Neural cell (in vitro differentiated cells): ENCODE data around the gene COPZ1. TPM values are rescaled to one million over a fixed set of nuclear protein-coding genes. Genes with fewer than 3 reads are reported as not detected.

ENCODE experiments used
- H2AFZ ChIP-seq: fragments of 200-600, 300-800 bp; sonication (generic), shearing (Covaris generic); 2 replicates; pipeline ENCODE4 v1.6.0; 2014; ENCODE audit warnings: low read depth, mild to moderate bottlenecking, antibody characterized with exemption, low read length, moderate library complexity
- H3F3A ChIP-seq: fragments of 200-600 bp; shearing (Covaris generic); 2 replicates; pipeline ENCODE4 v1.6.1; 2016; ENCODE audit warnings: mild to moderate bottlenecking, moderate library complexity, mixed read lengths, antibody characterized with exemption, low read length; ENCODE audit not compliant: insufficient read depth, poor library complexity, severe bottlenecking
- H3K27ac ChIP-seq: fragments of 200-600, 300-800 bp; sonication (generic), shearing (Covaris generic); 2 replicates; pipeline ENCODE4 v1.5.1; 2014; ENCODE audit warnings: mild to moderate bottlenecking, low read length, moderate library complexity
- H3K27me3 ChIP-seq: fragments of 300-800, 200-600 bp; sonication (generic), shearing (Covaris generic); 2 replicates; pipeline ENCODE4 v1.6.0; 2014; ENCODE audit warnings: mild to moderate bottlenecking, low read depth, low read length, moderate library complexity; ENCODE audit not compliant: insufficient read depth
- H3K36me3 ChIP-seq: fragments of 300-800, 200-600 bp; sonication (generic), shearing (Covaris generic); 2 replicates; pipeline ENCODE4 v1.5.1; 2014; ENCODE audit warnings: mild to moderate bottlenecking, antibody characterized with exemption, low read length, moderate library complexity; ENCODE audit not compliant: insufficient read depth
- H3K4me2 ChIP-seq: fragments of 300-800, 200-600 bp; sonication (generic), shearing (Covaris generic); 2 replicates; pipeline ENCODE4 v1.6.0; 2014; ENCODE audit warnings: mild to moderate bottlenecking, low read length
- H3K4me3 ChIP-seq: fragments of 300-800, 200-600 bp; sonication (generic), shearing (Covaris generic); 2 replicates; pipeline ENCODE4 v1.5.1; 2014; ENCODE audit warnings: mild to moderate bottlenecking, low read length, moderate library complexity
- H3K79me2 ChIP-seq: fragments of 200-600 bp; shearing (Covaris generic); replicated peaks from 2 replicates; pipeline ENCODE4 v1.6.0; 2014; ENCODE audit warnings: mild to moderate bottlenecking, low read length, moderate library complexity; ENCODE audit not compliant: insufficient read depth
- H3K9ac ChIP-seq: fragments of 300-800, 200-600 bp; sonication (generic), shearing (Covaris generic); 2 replicates; pipeline ENCODE4 v1.6.1; 2016; ENCODE audit warnings: mild to moderate bottlenecking, low read length, mixed read lengths
- H3K9me2 ChIP-seq: fragments of 200-600 bp; shearing (Covaris generic); 2 replicates; pipeline ENCODE4 v1.6.1; 2016; ENCODE audit warnings: mild to moderate bottlenecking, low read length, mixed read lengths; ENCODE audit not compliant: insufficient read depth
- H3K9me3 ChIP-seq: fragments of 200-600, 300-800 bp; sonication (generic), shearing (Covaris generic); 2 replicates; pipeline ENCODE4 v1.6.1; 2016; ENCODE audit warnings: mild to moderate bottlenecking, mixed run types, low read length, moderate library complexity, mixed read lengths
- H4K20me1 ChIP-seq: fragments of 200-600 bp; shearing (Covaris generic); 2 replicates; pipeline ENCODE4 v1.6.1; 2016; ENCODE audit warnings: mild to moderate bottlenecking, mixed run types; ENCODE audit not compliant: insufficient read depth
- EP300 ChIP-seq: fragments of 450-650 bp; conservative IDR thresholded peaks from 2 replicates; pipeline ENCODE4 v1.6.1; 2014; ENCODE audit warnings: antibody characterized with exemption, mild to moderate bottlenecking, moderate library complexity; ENCODE audit not compliant: poor library complexity, severe bottlenecking
- EZH2 ChIP-seq: fragments of 200-600, 300-800 bp; shearing (Covaris generic), sonication (generic); IDR thresholded peaks from 2 replicates; pipeline ENCODE4 v1.6.1; 2014; ENCODE audit warnings: antibody characterized with exemption, low read length, borderline replicate concordance, mild to moderate bottlenecking; ENCODE audit not compliant: insufficient read depth, poor library complexity, severe bottlenecking
- MXI1 ChIP-seq: fragments of 450-650 bp; conservative IDR thresholded peaks from 2 replicates; pipeline ENCODE4 v1.6.1; 2014; ENCODE audit warnings: antibody characterized with exemption, mild to moderate bottlenecking; ENCODE audit not compliant: poor library complexity, severe bottlenecking
- POLR2AphosphoS5 ChIP-seq: IDR thresholded peaks from 2 replicates; pipeline ENCODE4 v1.6.1; 2012
- RAD21 ChIP-seq: fragments of 450-650 bp; conservative IDR thresholded peaks from 2 replicates; pipeline ENCODE4 v1.6.1; 2014; ENCODE audit warnings: antibody characterized with exemption, mild to moderate bottlenecking, moderate library complexity
- REST ChIP-seq: IDR thresholded peaks from 2 replicates; pipeline ENCODE4 v1.6.1; 2012; ENCODE audit warnings: borderline replicate concordance
- SMC3 ChIP-seq: fragments of 450-650 bp; conservative IDR thresholded peaks from 2 replicates; pipeline ENCODE4 v1.6.1; 2014; ENCODE audit warnings: antibody characterized with exemption, mild to moderate bottlenecking, moderate library complexity; ENCODE audit not compliant: poor library complexity
- TAF1 ChIP-seq: IDR thresholded peaks from 2 replicates; pipeline ENCODE4 v1.6.1; 2012; ENCODE audit warnings: low read depth
- polyA plus RNA-seq: library from polyadenylated mRNA; depleted of rRNA; stranded (reverse); fragments of >200 nt; gene quantifications from 2 replicates; pipeline ENCODE4 v1.2.3, GENCODE V29; 2014
- TF ChIP-seq, protein P1 (sequence below): fragments of 450-650 bp; IDR thresholded peaks from 2 replicates; pipeline ENCODE4 v1.5.1; 2014; ENCODE audit warnings: antibody characterized with exemption, mild to moderate bottlenecking, moderate library complexity; ENCODE audit not compliant: poor library complexity, severe bottlenecking

COPZ1 gene
- polyA plus RNA-seq, 1 donor from 2014 or later = 192 TPM

DNA sequence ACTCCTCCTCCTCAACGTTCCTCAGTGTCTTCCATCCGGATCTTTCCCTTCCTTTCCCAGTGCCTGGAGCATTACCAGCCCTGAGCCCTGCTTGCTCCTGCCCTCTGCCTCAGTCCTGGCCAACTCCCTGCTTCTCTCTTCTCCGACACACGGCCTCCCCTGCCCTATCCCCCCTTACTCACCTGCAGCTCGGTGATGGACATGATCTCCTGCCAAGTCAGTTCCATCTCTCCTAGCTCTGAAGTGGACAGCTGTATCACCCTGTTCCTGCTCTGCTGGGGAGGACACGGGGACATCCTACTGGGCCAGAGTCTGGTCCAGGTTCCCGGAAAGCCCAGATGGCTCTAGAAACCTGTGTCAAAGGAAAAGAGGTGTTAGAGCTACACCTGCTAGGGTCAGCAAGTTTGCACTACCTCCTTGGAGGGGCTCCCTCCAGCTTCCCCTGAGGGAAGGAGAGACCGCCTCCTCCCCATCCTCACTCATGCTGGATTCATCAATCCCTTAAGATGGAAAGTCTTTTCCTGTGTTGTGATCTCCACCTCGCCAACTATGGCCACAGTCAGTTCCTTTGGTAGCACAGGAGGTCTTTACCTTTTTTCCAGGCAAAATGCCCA lies 29.9 kb upstream of the COPZ1 start:
- Histone ChIP-seq H2AFZ (no peak overlapping the region), H3K79me2 (no peaks in the 10 kb centered on the region), H4K20me1 (no peaks in the 10 kb centered on the region), H3K27ac (no peak overlapping the region), H3K4me2 (no peak overlapping the region), H3K9ac (no peak overlapping the region), H3K27me3 (no peaks in the 10 kb centered on the region), H3K9me2 (no peaks in the 10 kb centered on the region), H3F3A (no peaks in the 10 kb centered on the region), H3K4me3 (no peak overlapping the region), H3K9me3 (no peaks in the 10 kb centered on the region), H3K36me3 (no peaks in the 10 kb centered on the region)
- TF ChIP-seq MXI1 (no peak), EP300 (no peak), TAF1 (no peak), REST (no peak), RAD21 (no peak), SMC3 (no peak), EZH2 (no peak)

- Histone ChIP-seq H3F3A (no peaks in the 10 kb centered on the region), H3K9me2 (no peaks in the 10 kb centered on the region), H2AFZ (no peak overlapping the region), H4K20me1 (no peaks in the 10 kb centered on the region), H3K9ac (no peak overlapping the region), H3K36me3 (no peaks in the 10 kb centered on the region), H3K9me3 (no peaks in the 10 kb centered on the region), H3K27me3 (no peaks in the 10 kb centered on the region), H3K4me3 (no peak overlapping the region), H3K79me2 (no peaks in the 10 kb centered on the region), H3K4me2 (no peak overlapping the region), H3K27ac (no peak overlapping the region)
- no peak for TF ChIP-seq EP300
- no peak for TF ChIP-seq RAD21
- TF ChIP-seq, protein P1, sequence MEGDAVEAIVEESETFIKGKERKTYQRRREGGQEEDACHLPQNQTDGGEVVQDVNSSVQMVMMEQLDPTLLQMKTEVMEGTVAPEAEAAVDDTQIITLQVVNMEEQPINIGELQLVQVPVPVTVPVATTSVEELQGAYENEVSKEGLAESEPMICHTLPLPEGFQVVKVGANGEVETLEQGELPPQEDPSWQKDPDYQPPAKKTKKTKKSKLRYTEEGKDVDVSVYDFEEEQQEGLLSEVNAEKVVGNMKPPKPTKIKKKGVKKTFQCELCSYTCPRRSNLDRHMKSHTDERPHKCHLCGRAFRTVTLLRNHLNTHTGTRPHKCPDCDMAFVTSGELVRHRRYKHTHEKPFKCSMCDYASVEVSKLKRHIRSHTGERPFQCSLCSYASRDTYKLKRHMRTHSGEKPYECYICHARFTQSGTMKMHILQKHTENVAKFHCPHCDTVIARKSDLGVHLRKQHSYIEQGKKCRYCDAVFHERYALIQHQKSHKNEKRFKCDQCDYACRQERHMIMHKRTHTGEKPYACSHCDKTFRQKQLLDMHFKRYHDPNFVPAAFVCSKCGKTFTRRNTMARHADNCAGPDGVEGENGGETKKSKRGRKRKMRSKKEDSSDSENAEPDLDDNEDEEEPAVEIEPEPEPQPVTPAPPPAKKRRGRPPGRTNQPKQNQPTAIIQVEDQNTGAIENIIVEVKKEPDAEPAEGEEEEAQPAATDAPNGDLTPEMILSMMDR = no peak
- no peak for TF ChIP-seq TAF1
- no peak for TF ChIP-seq SMC3
- no peak for TF ChIP-seq MXI1
- no peak for TF ChIP-seq POLR2AphosphoS5
- no peak for TF ChIP-seq EZH2
- TF ChIP-seq REST = no peak
These were observed 28.4 kb upstream of the COPZ1 start for GRCh38 chr12:54296393-54297099.
